H1 (cell line): ENCODE results near the gene RFXANK.

Experiments used
- CEBPB ChIP-seq: IDR thresholded peaks from 2 replicates; pipeline ENCODE4 v1.6.1; 2012; ENCODE audit warnings: low read depth, low read length
- EZH2 ChIP-seq: fragments of 200-600 bp; sonication (generic); IDR thresholded peaks from 2 replicates; pipeline ENCODE4 v1.7.1; 2012; ENCODE audit warnings: low read depth, mild to moderate bottlenecking, moderate library complexity, low read length, inconsistent platforms; ENCODE audit not compliant: severe bottlenecking
- GTF2F1 ChIP-seq: IDR thresholded peaks from 2 replicates; pipeline ENCODE4 v1.6.1; 2012; ENCODE audit warnings: low read depth, low read length, improper control_type of control experiment, borderline replicate concordance
- SIRT6 ChIP-seq: IDR thresholded peaks from one replicate; pipeline ENCODE4 v1.7.1; 2012; ENCODE audit warnings: low read length, inconsistent platforms
- TCF12 ChIP-seq: IDR thresholded peaks from 2 replicates; pipeline ENCODE4 v1.6.1; 2011; ENCODE audit warnings: low read depth, mild to moderate bottlenecking, low read length

GRCh38 chr19:19223060-19223459, 31.0 kb downstream of the RFXANK start:
- TF ChIP-seq GTF2F1 (no peak), EZH2 (no peak), SIRT6 (no peak), TCF12 (no peak), CEBPB (no peak)
